LoVo (cell line): ENCODE measurements around the gene CPNE1.

ENCODE experiments used
- DNase-seq: peaks from one replicate; pipeline ENCODE4 v3.0.0-alpha.2; 2016; ENCODE audit warnings: low spot score

Gene CPNE1

DNA sequence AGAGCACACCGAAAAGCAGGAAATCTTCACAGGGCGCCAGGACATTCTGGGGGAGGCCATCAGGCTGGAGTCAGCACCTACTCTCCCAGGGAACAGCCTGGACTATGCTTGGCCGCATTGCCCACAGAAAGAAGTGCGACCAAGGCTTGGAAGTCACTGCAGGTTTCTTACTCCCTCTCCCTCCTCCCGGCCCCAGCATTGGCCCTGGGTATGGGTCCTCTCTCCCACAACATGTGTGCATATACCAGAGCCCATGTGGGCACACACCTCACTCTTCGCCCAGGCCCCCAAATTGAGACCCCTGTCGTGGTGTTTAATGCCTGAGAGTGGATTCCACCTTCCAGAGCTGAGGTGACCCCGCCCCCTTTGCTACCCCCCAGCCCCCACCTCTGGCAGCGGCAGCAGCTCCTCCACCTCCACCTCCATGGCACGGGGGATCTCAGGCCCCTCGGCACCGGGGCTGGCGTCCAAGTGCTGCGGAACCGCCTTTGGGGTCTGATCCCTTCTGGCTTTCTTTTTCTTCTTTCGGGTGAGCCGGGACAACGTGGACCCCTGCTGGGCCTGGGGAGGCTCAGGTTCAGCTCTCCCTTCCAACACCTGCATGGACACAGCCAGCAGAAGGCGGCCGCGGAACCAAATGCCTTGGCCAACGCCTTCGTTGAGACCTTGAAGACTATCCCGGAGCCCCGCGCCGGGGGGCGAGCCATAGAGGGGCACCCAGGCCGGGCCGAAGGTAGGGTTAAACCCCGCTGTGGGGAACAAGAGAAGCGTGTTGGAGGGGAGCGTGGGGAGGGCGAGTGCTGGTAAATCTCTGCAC is 64.3 kb downstream of the CPNE1 start:
- DNase-seq, result no peak

DNA sequence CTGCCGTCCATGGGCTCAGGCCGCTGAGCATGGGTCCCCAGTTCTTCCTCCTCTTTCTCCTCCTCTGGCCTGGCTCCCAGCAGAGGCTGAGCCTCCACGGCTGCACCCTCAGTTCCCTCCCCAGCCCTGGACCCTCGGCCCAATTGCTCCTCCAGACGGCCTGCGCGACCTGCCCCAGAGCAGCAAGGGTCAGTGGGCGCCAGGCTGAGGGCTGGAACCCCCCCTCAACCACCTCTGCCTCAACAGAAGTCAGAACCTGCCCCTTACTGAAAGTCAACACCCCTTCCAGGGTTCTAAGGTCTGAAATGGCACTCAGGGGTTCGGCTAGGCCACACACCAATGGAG is 65.0 kb downstream of the CPNE1 start:
- DNase-seq, result no peak

DNA sequence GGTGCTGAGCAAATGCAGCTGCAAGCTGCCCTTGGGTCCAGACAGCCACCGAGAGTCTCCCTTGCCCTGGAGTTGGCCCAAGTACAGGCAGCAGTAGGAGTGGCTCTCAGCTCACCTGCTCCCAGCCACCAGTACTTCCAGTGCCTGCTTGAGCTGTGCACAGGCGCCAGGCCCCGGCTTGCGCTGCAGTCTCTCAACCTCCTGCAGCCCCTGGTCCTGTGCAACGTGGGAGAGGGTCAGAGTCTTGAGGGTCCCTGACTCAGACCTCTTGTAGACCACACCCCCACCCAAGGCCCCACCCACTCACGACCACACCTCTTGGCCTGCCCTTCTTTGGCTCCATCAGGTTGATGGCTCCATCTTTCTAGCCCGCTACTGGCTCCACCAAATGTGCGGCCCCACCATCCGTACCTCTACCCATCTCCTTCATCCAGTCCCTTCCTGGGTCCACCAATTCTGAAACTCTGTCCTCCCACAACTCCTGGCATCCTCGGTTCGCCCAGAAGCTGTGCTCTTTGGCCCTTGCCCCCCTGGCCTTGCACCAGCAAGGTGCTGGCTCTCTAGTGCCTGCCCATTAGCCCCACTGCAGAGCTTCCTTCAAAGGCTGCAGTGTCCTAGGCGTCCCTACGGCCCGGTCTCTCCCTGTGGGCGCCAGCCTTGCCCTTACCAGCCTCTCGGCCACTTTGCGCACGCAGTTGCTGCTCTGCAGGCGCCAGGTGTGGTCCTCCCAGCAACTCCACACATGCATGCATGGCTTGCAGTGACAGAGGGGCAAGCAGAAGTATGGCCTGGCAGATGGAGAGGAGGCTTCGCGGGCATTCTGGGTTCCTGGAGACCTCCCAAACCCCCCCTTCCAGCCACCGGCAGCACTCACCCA is 65.6 kb downstream of the CPNE1 start:
- DNase-seq, result no peak

DNA sequence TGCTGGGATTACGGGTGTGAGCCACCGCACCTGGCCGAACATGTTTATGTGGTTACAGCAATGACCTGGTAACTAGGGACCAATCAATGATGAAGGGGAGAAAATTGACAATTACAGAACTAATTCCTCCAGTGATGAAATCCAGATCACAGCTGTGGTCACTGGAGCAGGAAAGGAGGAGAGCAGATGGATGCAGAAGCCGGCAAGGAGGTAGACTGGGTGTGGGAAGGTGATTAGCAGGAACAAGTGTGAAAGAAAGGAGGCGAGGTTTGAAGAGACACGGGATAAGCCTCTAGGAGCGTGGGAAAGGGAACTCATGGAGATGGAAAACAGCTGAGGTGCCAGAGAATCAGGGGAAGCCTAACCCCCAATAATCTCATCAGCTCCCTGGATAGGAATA is 66.2 kb downstream of the CPNE1 start:
- no peak for DNase-seq

DNA sequence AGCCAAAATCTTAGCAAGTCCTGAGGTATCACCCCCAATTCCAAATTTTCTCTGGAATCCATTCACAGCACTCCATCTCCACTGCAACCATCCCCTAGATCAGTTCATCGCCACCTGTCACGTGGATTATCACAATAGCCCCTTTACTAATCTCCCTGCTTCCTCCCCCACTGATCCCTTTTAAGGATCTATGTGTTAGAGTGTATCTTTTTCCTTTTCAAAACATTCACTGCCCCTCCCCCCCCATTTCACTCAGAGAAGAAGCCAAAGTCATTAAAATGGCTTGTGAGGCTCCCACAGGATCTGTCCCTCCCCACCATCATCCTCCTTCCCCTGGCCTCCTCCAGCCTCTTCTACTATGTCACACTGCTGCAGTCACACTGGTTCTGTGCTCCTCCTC is 67.5 kb downstream of the CPNE1 start:
- DNase-seq, result no peak

DNA sequence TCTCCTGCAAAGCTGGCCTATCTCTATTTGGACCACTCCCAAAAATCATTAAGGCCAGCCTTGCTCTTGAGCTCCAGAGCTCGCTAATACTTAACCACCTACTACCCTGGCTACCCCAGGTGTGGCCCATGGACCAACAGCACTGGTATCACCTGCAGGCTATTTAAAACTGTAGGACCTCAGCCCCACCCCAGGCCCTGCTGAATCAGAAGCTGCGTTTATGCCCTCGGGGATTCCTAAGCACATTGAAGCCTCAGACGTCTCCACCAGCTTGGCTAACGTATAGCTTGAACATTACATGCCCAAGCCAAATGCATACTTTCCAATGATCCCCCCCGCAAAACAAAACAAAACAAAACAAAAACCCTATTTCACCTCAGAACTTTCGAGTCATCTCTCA is 68.8 kb downstream of the CPNE1 start:
- no peak for DNase-seq

DNA sequence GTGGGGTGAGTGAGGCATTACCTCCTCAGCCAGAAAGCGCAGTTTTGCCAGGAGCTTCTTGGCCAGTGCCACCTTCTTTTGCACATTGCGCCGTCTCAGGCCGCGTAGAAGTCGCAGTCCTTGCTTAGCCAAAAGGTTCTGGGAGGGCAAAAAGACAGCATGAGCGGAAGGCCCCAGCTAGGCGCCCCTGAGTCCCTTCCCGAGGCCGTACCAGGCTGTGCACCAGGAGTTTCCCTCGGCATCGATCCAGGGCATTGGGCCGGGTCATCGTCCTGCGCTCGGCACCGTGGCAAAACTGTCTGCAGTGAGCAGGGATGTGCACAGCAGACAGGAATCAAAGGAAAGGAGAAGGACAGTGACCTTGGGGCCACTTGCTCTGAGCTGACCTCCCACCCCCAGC is 69.2 kb downstream of the CPNE1 start:
- DNase-seq, result no peak

DNA sequence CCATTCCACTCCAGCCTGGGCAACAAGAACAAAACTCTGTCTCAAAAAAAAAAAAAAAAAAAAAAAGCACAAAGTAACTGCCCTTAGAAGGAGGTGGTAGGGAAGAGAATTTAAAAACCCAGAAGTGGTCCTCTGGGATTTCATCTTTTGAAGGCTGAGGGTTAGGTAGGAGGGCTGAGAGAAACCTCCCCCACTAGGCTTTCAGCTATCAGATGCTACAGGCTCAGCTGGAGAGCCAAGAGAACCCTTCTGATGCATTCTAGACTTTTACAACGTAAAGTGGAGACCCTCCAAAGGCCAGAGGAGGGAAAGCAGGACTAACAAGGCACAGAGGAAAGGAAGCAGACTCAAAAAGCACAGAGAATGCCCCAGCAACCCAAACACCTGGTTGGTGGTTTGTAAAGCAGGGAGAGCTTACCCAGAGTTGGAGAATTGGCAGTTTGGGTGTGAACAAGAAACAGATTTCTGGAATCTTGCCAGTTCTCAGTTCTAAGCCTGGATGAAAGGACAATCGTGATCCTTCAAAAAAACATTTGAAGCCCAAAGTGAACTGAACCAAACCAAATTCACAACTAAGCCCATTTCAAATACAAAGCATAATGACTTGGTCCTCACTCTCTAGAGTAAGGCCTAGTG is 72.2 kb downstream of the CPNE1 start:
- no peak for DNase-seq

DNA sequence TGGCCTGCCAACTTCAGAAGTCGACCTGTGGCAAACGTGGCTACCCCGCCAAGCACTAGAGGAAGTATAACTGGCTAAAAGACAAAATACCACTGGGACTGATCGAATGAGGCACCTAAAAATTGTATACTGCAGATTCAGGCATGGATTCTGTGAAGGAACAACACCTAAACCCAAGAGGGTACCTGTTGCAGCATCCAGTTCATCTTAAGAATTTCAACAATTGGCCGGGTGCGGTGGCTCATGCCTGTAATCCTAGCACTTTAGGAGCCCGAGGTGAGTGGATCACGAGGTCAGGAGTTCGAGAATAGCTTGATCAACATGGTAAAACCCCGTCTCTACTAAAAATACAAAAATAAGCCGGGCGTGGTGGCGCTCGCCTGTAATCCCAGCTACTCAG is 76.3 kb downstream of the CPNE1 start:
- no peak for DNase-seq

DNA sequence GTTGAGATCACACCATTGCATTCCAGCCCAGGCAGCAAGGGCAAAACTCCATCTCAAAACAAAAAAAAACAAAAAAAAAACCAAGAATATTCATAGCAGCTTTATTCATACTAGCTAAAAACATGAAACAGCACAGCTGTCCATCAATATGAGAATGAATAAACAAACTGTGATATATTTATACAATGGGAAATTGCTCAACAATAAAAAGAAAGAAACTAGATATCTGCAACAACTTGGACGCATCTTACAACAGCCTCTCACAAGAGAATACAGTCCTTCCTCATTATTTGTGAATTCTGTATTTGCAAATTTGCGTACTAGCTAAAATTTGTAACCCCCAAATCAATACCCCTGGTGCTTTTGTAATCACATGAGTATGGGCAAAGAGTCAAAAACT is 77.3 kb downstream of the CPNE1 start:
- no peak for DNase-seq

DNA sequence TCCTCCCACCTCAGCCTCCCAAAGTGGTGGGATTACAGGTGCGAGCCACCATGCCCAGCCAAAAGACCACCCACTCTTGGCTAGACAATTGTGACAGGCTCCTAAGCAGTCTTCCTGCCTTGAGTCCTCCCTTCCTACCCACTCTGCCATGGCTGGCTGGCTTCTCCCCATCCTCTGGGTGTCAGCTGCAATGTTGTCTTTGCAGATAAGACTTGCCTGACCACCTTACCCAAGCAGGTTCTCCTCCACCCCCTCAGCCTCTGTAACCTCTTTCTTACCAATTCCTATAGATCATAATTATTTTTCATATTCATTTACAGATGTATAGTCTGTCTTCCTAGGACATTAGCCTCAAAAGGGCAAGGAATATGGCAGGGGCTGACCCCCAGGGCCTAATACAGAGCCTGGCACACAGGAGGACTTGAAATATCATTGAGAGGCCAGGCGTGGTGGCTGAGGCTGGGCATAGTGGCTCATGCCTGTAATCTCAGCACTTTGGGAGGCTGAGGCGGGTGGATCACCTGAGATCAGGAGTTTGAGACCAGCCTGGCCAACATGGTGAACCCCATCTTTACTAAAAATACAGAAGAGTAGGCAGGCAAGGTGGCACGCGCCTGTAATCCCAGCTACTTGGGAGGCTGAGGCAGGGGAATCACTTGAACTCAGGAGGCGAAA is 77.8 kb downstream of the CPNE1 start:
- no peak for DNase-seq

DNA sequence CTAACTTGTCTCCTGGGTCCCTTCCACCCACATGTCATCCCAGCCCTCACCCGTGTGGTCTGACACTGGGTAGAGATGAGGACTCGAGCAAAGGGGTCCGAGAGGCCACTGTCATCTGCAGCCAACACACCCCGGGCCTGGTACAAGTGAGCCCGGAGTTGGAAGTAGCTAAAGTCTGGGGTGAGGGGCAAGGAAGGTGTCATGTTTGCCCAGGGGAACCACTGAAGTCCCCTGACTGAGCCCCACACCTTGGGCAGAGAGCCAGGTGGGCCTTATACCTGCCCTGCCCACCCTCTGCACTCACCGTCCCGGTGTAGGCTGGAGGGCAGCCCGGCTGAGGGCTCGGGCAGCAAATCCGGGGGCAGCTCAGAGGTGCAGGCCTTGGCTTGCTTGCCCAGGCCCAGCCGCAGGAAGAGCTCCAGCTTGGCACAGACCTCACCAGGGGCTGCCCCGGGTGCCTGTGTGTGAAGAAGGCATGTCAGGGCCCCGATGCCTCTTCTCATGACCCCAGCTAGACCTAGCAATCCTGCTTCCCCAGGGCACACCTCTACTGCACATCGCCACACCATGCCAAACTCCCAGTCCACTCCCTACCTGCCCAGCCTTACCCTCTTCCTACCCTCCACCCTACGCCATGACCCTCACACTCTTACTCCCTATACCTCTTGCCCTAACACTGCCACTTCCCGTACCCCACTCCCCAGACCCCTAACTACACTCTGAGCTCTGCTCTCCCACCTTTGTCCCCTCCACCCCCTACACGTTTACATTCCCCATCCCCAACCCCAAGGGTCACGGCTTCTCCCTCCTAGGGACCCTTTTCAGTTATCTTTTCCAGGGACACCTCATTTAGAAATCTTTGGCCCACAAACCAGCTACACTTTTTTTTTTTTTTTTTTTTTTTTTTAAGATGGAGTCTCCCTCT is 80.8 kb downstream of the CPNE1 start:
- no peak for DNase-seq

DNA sequence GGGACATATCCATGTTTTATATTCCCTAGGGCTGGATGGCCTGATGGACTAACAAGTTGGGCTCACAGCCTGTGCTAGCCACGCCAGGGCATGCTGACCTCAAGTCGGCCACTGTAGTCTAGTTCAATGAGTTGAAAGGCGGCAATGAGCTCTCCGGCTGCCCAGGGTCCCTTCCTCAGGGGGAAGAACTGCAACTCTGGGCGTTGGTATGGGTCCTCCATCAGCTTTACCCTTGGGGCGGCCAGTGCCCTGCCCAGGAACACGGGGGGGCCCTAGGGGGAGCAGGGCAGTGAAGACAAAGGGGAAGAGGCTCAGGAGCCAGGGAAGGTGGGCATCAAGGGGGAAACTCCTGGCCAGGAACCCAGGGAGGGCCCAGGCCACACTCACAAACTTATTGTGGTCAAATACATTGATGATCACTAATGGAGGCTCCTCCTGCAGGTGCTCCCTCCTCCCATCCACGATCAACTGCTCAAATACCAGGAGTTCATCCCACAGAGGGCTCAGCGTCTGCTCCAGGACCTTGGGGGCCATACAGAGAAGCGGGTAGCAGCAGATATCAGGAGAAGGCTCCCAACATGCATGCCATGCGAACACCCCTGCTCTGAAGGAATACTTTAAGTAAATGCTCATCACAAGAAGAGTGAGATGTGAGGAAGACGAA is 81.8 kb downstream of the CPNE1 start:
- DNase-seq, result no peak

DNA sequence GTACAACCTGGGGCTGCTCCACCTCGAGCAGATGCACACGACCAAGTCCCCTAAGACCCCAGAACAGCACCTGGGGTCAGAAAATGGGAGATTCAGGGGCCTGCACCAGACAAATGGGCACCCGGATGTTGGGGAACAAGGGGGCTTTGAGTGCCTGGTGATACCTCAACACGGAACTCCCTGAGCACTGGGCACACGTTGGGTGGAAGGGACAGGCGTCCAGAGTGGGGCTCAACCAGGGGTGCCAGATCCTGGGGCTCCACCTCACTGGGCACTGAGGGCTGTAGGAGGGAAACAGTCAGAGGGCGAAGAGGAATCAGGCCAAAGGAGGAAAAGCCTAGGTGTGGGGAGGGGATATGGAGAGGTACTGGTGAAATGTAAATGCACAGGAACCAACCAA is 82.6 kb downstream of the CPNE1 start:
- DNase-seq, result no peak

DNA sequence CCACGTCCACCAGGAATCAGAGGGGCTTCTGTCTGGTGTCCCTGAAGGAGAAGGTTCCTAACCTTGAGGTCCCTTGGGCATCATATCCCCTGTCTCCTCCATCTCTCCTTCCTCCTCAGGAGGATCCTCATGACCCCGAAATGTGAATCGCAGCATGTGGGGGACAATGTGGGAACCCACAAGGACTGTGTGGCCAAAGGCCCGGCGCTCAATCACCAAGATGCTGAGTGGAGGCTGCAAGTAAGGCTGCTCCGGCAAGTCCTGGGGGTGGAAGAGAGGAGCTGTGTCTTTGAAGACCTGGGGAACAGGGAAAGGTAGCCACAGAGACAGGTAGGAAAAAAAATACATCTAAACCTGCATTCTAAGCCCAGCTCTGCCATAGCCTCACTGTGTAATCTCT is 85.5 kb downstream of the CPNE1 start:
- no peak for DNase-seq

DNA sequence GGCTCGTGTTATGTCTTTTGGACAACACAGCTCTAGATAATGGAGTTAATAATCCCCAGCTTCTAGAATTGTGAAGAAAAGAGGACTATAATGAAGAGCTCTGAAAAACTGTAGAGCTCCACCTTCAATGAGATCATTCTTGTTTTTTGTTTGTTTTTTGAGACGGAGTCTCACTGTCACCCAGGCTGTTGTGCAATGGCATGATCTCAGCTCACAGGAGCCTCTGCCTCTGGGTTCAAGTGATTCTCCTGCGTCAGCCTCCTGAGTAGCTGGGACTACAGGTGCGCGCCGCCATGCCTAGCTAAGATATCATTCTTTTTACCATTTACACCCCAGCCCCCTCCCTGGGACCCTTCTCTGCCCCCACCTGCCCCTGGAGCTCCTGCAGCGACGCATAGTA is 86.2 kb downstream of the CPNE1 start:
- DNase-seq, result no peak

DNA sequence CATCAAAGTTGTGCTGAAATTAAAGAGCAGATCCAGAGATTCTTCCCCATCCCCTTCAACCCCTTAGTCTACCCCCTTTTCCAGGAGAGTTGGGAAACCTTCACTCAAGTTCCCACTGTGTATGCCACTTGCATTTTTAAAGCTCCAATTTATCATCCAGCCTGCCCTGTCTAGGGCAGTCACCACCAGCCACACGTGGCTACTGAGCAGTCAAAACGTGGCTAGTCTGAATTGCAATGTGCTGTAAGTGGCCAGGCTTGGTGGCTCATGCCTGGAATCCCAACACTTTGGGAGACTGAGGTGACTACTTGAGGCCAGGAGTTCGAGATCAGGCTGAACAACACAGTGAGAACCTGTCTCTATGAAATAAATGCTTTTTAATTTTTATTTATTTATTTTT is 87.9 kb downstream of the CPNE1 start:
- no peak for DNase-seq
